Posterior vena cava (tissue), 2 donors: ENCODE data around the gene ZNF605. TPM values are rescaled to one million over a fixed set of nuclear protein-coding genes. Genes with fewer than 3 reads are reported as not detected.
"Not testable (repeated sequence)": the region's sequence is repeated elsewhere in the genome, so short reads cannot be mapped to it uniquely, and the experiment has no call there.

Experiments
- DNase-seq: peaks from one replicate; pipeline ENCODE4 v3.0.0-alpha.2; 2020; ENCODE audit warnings: low spot score
- intact Hi-C, 2 donors: fragments of 100-400 bp; cut with DNase I; formaldehyde crosslinking; loops; one replicate each; pipeline versions ENCODE4 v1.14.1 to v1.14.2; 2022 to 2023
- total RNA-seq, 2 donors: library from RNA; stranded (reverse); fragmentation: NEBNext Ultra II Directional; extraction: Animal tissue kit (Norgen Biotek cat#: 25700); gene quantifications; one replicate each; pipeline ENCODE4 v1.2.1, GENCODE V29; 2021
- donor health status: DM: yes; HTN: yes; CAD: no.
- donor health status: DM: yes; HTN: yes; CAD: no.

ZNF605 gene
- total RNA-seq, 2 donors from 2014 or later, result 10.2 to 12.2 TPM

- intact Hi-C loops, result no loop called here
Observed at GRCh38 chr12:132921685-132922084, 34.4 kb downstream of the ZNF605 start.

GRCh38 chr12:132918680-132919079 lies 37.4 kb downstream of the ZNF605 start:
- no peak for DNase-seq
- intact Hi-C loops, result loop anchor here in 1 of 2 donors (5.0 kb wide), 1 partner anchor 124 kb away; no protein-coding TSS in a partner anchor

More at GRCh38 chr12:132921685-132922084, 34.4 kb downstream of the ZNF605 start:
- DNase-seq, result no peak

GRCh38 chr12:132909030-132909368 lies 47.1 kb downstream of the ZNF605 start:
- DNase-seq, result no peak
- intact Hi-C loops, result loop anchor here in 1 of 2 donors (2.0 kb wide), 1 partner anchor 48 kb away; the partner anchor contains the start of gene ZNF605

- peak; percentile 98 for DNase-seq
- intact Hi-C loops, result loop anchor here in 1 of 2 donors (2.0 kb wide), 1 partner anchor 48 kb away; the partner anchor contains the start of gene ZNF605
Observed at GRCh38 chr12:132908145-132909029, 47.7 kb downstream of the ZNF605 start.

- intact Hi-C loops, result loop anchor here in 1 of 2 donors (2.0 kb wide), 1 partner anchor 49 kb away; the partner anchor contains the start of gene ZNF605
- DNase-seq, result not testable (repeated sequence)
Observed at GRCh38 chr12:132907789-132908144, 48.3 kb downstream of the ZNF605 start.

GRCh38 chr12:132907216-132907615 lies 48.9 kb downstream of the ZNF605 start:
- intact Hi-C loops, result no loop called here
- DNase-seq, result no peak

GRCh38 chr12:132904718-132905328 lies 51.3 kb downstream of the ZNF605 start:
- intact Hi-C loops, result no loop called here
- DNase-seq, result peak; percentile 93

- intact Hi-C loops, result no loop called here
- no peak for DNase-seq
Observed at GRCh38 chr12:132899033-132899432, 57.1 kb downstream of the ZNF605 start.

GRCh38 chr12:132888852-132889251 lies 67.3 kb downstream of the ZNF605 start:
- intact Hi-C loops, result no loop called here
- no peak for DNase-seq

- peak; percentile 100 for DNase-seq
- intact Hi-C loops, result no loop called here
Observed at GRCh38 chr12:132887513-132888351, 68.4 kb downstream of the ZNF605 start, which contains the start of gene CHFR. TSS of gene CHFR (minus strand) at chr12:132887605. CDS start at chr12:132887328, 277 bp downstream.

GRCh38 chr12:132886529-132887477 lies 69.3 kb downstream of the ZNF605 start:
- intact Hi-C loops, result no loop called here
- no peak for DNase-seq

- intact Hi-C loops, result no loop called here
- DNase-seq, result no peak
Observed at GRCh38 chr12:132881818-132882217, 74.3 kb downstream of the ZNF605 start.

- intact Hi-C loops, result not testable (repeated sequence)
- peak; percentile 49 for DNase-seq
Observed at GRCh38 chr12:132874620-132875019, 81.5 kb downstream of the ZNF605 start.

- no peak for DNase-seq
- intact Hi-C loops, result no loop called here
Observed at GRCh38 chr12:132874175-132874574, 81.9 kb downstream of the ZNF605 start.

- intact Hi-C loops, result no loop called here
- peak; percentile 31 for DNase-seq
Observed at GRCh38 chr12:132873724-132874123, 82.4 kb downstream of the ZNF605 start.

- peak; percentile 1 for DNase-seq
- intact Hi-C loops, result no loop called here
Observed at GRCh38 chr12:132872975-132873421, 83.1 kb downstream of the ZNF605 start.

GRCh38 chr12:132872073-132872855 lies 83.8 kb downstream of the ZNF605 start:
- intact Hi-C loops, result no loop called here
- peak; percentile 76 for DNase-seq
